HG02642 (cell line): ENCODE data around the gene TMEM225B.
"Not testable (repeated sequence)": the region's sequence is repeated elsewhere in the genome, so short reads cannot be mapped to it uniquely, and the experiment has no call there.

Experiments
- ATAC-seq: cut with Tn5 transposase; IDR thresholded peaks from one replicate; pipeline ENCODE4 v1.9.1; 2021; ENCODE audit warnings: mild to moderate bottlenecking; ENCODE audit not compliant: unreplicated experiment, poor library complexity

Gene TMEM225B

GRCh38 chr7:99576251-99576650, 21.8 kb upstream of the TMEM225B start:
- no peak for ATAC-seq

- ATAC-seq = no peak
Measured at GRCh38 chr7:99579281-99579955, 18.6 kb upstream of the TMEM225B start.

GRCh38 chr7:99579956-99580777, 17.9 kb upstream of the TMEM225B start:
- no peak for ATAC-seq

GRCh38 chr7:99580778-99581332, 17.2 kb upstream of the TMEM225B start:
- not testable (repeated sequence) for ATAC-seq

GRCh38 chr7:99588868-99589267, 9.2 kb upstream of the TMEM225B start:
- ATAC-seq = no peak

- ATAC-seq = no peak
Measured at GRCh38 chr7:99594948-99595745, 2.9 kb upstream of the TMEM225B start.

- ATAC-seq = no peak
Measured at GRCh38 chr7:99596408-99596955, 1.6 kb upstream of the TMEM225B start.

- no peak for ATAC-seq
Measured at GRCh38 chr7:99599836-99600235, 1.8 kb downstream of the TMEM225B start.

- ATAC-seq = no peak
Measured at GRCh38 chr7:99601656-99602310, 3.7 kb downstream of the TMEM225B start.

- ATAC-seq = no peak
Measured at GRCh38 chr7:99605527-99605926, 7.5 kb downstream of the TMEM225B start.

GRCh38 chr7:99606531-99606930, 8.5 kb downstream of the TMEM225B start:
- no peak for ATAC-seq

GRCh38 chr7:99607548-99607947, 9.5 kb downstream of the TMEM225B start:
- no peak for ATAC-seq

GRCh38 chr7:99614495-99614894, 16.4 kb downstream of the TMEM225B start:
- ATAC-seq = no peak

- no peak for ATAC-seq
Measured at GRCh38 chr7:99615989-99616358, 17.9 kb downstream of the TMEM225B start.

GRCh38 chr7:99616359-99617191, 18.5 kb downstream of the TMEM225B start, which contains the start of gene ZSCAN25:
ZSCAN25 (plus strand) TSS chr7:99616946; CDS start chr7:99619607, 2,661 bp downstream.
- peak; percentile 95 for ATAC-seq

- ATAC-seq = no peak
Measured at GRCh38 chr7:99617192-99617781, 19.2 kb downstream of the TMEM225B start.

- ATAC-seq = no peak
Measured at GRCh38 chr7:99618726-99619125, 20.7 kb downstream of the TMEM225B start.

- ATAC-seq = no peak
Measured at GRCh38 chr7:99619571-99620130, 21.6 kb downstream of the TMEM225B start.
